ENCODE data around the gene GMDS.

GRCh38 chr6:2157441-2158127 is 87.8 kb downstream of the GMDS start:
- TF ChIP-seq CTCF (IDR thresholded peaks at IDR 0.05 in 4 of 5, conservative IDR thresholded peaks at IDR 0.05 in 1 of 5) (no peak), POLR2A (IDR thresholded peaks at IDR 0.05) (no peak)

Measured in gastrocnemius medialis (tissue), 4 donors.